H1 (cell line): ENCODE measurements around the gene ARFGAP3. TPM values are rescaled to one million over a fixed set of nuclear protein-coding genes. Genes with fewer than 3 reads are reported as not detected.

Experiments
- ASH2L ChIP-seq: fragments of 200-600, 300-600 bp; sonication (generic); IDR thresholded peaks from one replicate; pipeline ENCODE4 v1.7.1; 2017; ENCODE audit warnings: low read length
- BRCA1 ChIP-seq: IDR thresholded peaks from 2 replicates; pipeline ENCODE4 v1.6.1; 2012; ENCODE audit warnings: low read depth, low read length, improper control_type of control experiment
- CHD7 ChIP-seq: fragments of 300-600 bp; sonication (generic); IDR thresholded peaks from 2 replicates; pipeline ENCODE4 v1.7.1; 2012; ENCODE audit warnings: low read length, moderate library complexity, mild to moderate bottlenecking, inconsistent platforms; ENCODE audit not compliant: insufficient replicate concordance
- CREB1 ChIP-seq: IDR thresholded peaks from 2 replicates; pipeline ENCODE4 v1.6.1; 2012; ENCODE audit warnings: inconsistent platforms
- CTBP2 ChIP-seq: IDR thresholded peaks from 2 replicates; pipeline ENCODE4 v1.7.0; 2011; ENCODE audit warnings: borderline replicate concordance, mild to moderate bottlenecking, moderate library complexity, mixed read lengths, low read length; ENCODE audit not compliant: insufficient read depth, insufficient read length
- MAX ChIP-seq: IDR thresholded peaks from 2 replicates; pipeline ENCODE4 v1.6.1; 2012; ENCODE audit warnings: inconsistent platforms
- RAD21 ChIP-seq, 2 experiments: IDR thresholded peaks in 1 of 2; conservative IDR thresholded peaks in 1 of 2; 2 replicates each; pipeline ENCODE4 v1.6.1; 2011; ENCODE audit warnings: low read depth in 2 of 2, low read length in 2 of 2, improper control_type of control experiment in 1 of 2, inconsistent platforms in 1 of 2, mild to moderate bottlenecking in 1 of 2, moderate library complexity in 1 of 2
- RBBP5 ChIP-seq: IDR thresholded peaks from 2 replicates; pipeline ENCODE4 v1.7.1; 2012; ENCODE audit warnings: low read depth, mild to moderate bottlenecking, inconsistent platforms, low read length, moderate library complexity, borderline replicate concordance
- RFX5 ChIP-seq: IDR thresholded peaks from 2 replicates; pipeline ENCODE4 v1.6.1; 2011; ENCODE audit warnings: low read depth, low read length, improper control_type of control experiment, borderline replicate concordance
- YY1 ChIP-seq: IDR thresholded peaks from 2 replicates; pipeline ENCODE4 v1.6.1; 2011; ENCODE audit warnings: low read depth, mild to moderate bottlenecking, low read length
- ZNF274 ChIP-seq: IDR thresholded peaks from 2 replicates; pipeline ENCODE4 v1.7.0; 2012; ENCODE audit warnings: low read length, borderline replicate concordance; ENCODE audit errors: extremely low read depth
- polyA plus RNA-seq, 7 experiments: library from polyadenylated mRNA; depleted of rRNA in 3 of 7; stranded (reverse) in 5 of 7; unstranded in 2 of 7; fragments of >200 nt in 5 of 7; fragments of 200-250 nt in 2 of 7; gene quantifications; 1 replicate in 5 of 7; 2 replicates in 1 of 7; 4 replicates in 1 of 7; pipeline versions ENCODE4 v1.2.1 to v1.2.3, GENCODE V29; 2011 to 2013; ENCODE audit warnings: missing spikeins in 2 of 7, mixed read lengths in 2 of 7
- total RNA-seq: library from RNA; stranded (reverse); fragmentation: NEBNext Ultra II Directional; extraction: Animal tissue kit (Norgen Biotek cat#: 25700); gene quantifications from 2 replicates; pipeline ENCODE4 v1.2.1, GENCODE V29; 2021

The ARFGAP3 gene
- total and polyA plus RNA-seq, 2 of the 8 experiments (the other 6 are each of a cell fraction or from before 2014, with no cell fraction given) = 9.7 to 16.0 TPM

- TF ChIP-seq CHD7 (no peak), YY1 (no peak), CTBP2 (no peak), RAD21 (IDR thresholded peaks at IDR 0.05 in 1 of 2, conservative IDR thresholded peaks at IDR 0.05 in 1 of 2; ENCODE audit: low read depth in 2 of 2, low read length in 2 of 2) (no peak), RFX5 (no peak), ZNF274 (no peak), CREB1 (no peak), RBBP5 (no peak), MAX (no peak), BRCA1 (no peak), ASH2L (no peak)
Observed at GRCh38 chr22:42877158-42877557, 20.1 kb upstream of the ARFGAP3 start (continued).
